NT2/D1 (cell line): ENCODE results near the gene PCDHGB4.

ENCODE experiments used
- YY1 ChIP-seq: IDR thresholded peaks from 2 replicates; pipeline ENCODE4 v1.6.1; 2011; ENCODE audit not compliant: insufficient read length, insufficient read depth
- ZNF274 ChIP-seq: IDR thresholded peaks from 2 replicates; pipeline ENCODE4 v1.6.1; 2011; ENCODE audit warnings: mild to moderate bottlenecking, low read depth, low read length

- no peak for TF ChIP-seq YY1
- no peak for TF ChIP-seq ZNF274
Measured at GRCh38 chr5:141439411-141440141, 52.1 kb downstream of the PCDHGB4 start.
